HEK293 (cell line): ENCODE data around the gene TNFSF4.

Source experiments
- CTCF ChIP-seq: fragments of 450-650 bp; formaldehyde crosslinking; IDR thresholded peaks from 2 replicates; pipeline ENCODE4 v1.5.1; 2016; ENCODE audit warnings: missing biosample characterization, missing genetic modification characterization
- HIC1 ChIP-seq: fragments of 450-650 bp; formaldehyde crosslinking; IDR thresholded peaks from 2 replicates; pipeline ENCODE4 v1.5.1; 2016; ENCODE audit warnings: missing biosample characterization, missing genetic modification characterization
- PRDM10 ChIP-seq: fragments of 450-650 bp; formaldehyde crosslinking; IDR thresholded peaks from 2 replicates; pipeline ENCODE4 v1.5.1; 2016; ENCODE audit warnings: missing biosample characterization, missing genetic modification characterization
- ZNF433 ChIP-seq: fragments of 450-650 bp; formaldehyde crosslinking; IDR thresholded peaks from 2 replicates; pipeline ENCODE4 v1.5.1; 2016; ENCODE audit warnings: missing biosample characterization, missing genetic modification characterization, low read depth

DNA sequence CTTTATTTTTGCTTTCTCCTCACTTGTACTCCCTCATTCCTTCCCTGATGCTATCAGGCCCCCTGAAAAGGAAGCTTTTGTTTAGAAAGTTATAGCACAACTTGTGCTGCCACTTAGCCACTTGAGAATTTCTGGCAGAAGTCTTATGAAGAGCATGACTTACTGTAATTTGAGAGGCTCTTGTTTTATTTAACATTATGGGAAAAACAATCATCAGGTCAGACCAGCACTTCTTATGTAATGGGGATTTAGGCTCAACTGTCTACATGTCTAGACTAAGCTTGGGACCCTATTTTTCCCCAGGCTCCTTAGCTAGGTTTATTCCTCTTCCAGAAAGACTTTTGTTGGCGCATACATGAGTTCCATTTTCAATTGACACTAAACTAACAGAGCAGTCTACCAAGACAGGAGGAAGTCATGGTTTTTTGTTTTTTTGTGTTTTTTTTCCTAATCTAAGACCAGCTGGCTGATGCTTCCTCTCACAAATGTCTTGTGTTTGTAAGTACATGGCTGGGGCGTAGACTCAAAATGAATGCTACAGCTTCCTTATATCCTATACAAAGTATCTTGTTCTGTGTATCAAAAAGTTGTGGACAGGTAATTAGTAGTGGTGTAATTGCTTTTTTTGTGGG lies 31.5 kb downstream of the TNFSF4 start:
- TF ChIP-seq ZNF433 (tag by site-specific recombination) (no peak), PRDM10 (tag by site-specific recombination) (no peak), HIC1 (tag by site-specific recombination) (no peak), CTCF (tag by site-specific recombination) (no peak)
